SW 1271 (cell line): Measurements from ENCODE around the gene MRTFA.
"Not testable (repeated sequence)": the region's sequence is repeated elsewhere in the genome, so short reads cannot be mapped to it uniquely, and the experiment has no call there.

ENCODE experiments used
- DNase-seq, 2 experiments: peaks; one replicate each; lab custom pipeline; 2025; lab: John Stamatoyannopoulos, UW

The MRTFA gene

DNA sequence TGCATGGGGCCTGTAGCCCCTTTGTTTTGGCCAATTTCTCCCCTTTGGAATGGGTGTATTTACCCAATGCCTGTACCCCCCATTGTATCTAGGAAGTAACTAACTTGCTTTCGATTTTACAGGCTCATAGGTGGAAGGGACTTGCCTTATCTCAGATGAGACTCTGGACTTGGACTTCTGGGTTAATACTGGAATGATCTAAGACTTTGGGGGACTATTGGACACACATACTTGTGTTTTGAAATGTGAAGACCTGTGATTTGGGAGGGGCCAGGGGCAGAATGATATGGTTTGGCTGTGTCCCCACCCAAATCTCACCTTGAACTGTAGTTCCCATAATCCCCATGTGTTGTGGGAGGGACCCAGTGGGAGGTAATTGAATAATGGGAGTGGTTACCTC, 82.5 kb downstream of the MRTFA start:
- not testable (repeated sequence) for DNase-seq

DNA sequence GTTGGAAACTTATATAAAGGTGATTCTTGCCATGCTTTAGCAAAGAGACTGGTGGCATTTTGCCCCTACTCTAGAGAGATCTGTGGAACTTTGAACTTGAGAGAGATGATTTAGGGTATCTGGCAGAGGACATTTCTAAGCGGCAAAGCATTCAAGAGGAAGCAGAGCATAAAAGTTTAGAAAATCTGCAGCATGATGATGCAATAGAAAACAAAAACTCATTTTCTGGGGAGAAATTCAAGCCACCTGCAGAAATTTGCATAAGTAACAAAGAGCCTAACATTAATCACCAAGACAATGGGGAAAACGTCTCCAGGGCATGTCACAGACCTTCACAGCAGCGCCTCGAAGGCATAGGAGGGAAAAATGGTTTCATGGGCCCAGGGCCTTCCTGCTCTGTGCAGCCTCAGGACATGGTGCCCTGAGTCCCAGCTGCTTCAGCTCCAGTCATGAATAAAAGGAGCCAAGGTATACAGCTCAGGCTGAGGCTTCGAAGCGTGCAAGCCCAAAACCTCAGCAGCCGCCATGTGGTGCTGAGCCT, 83.4 kb downstream of the MRTFA start:
- DNase-seq, result no peak

DNA sequence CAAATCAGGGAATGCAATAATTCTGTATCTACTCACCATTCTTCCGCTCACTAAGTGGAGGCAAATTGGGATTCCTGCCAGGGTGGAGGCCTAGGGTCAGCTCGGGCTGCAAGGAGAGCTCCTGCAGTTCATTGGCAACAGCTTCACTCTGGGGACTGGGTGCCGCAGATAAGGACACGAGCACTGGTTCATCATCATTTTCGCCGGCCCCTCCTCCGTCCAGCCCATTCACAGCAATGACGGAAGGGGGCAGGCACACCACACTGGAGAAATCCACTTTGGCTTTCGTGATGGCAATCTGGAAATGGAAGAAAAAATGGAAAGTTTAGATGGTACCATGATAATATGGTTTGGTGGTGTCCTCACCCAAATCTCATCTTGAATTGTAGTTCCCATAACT, 84.4 kb downstream of the MRTFA start:
- no peak for DNase-seq

DNA sequence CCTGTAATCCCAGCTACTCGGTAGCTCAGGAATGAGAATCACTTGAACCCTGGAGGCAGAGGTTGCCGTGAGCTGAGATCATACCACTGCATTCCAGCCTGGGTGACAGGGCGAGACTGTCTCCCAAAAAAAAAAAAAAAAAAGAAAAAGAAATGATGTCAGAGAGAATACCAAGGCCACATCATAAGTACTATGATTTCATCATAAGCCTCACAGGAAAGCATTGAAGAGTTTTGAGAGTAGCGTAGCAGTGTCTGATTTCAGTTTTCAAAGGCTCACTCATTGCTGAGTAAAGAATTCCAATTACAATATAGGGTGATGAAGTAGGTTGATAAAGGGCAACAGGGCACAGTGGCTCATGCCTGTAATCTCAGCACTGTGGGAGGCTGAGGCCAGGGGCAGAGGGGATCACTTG, 88.8 kb downstream of the MRTFA start:
- DNase-seq, result no peak

DNA sequence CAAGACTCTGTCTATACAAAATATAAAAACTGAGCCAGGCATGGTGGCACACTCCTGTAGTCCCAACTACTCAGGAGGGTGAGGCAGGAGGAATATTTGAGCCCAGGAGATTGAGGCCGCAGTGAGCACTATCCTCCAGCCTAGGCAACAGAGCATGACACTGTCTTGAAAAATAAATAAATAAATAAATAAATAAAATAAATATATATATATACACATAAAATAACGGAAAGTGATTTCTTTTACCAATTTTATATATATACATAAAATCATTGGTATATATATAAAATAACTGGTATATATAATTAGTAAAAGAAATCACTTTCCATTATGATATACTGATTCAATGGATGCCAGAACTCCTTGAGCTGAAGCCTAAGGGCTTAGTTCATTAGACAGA, 91.8 kb downstream of the MRTFA start:
- DNase-seq, result no peak

DNA sequence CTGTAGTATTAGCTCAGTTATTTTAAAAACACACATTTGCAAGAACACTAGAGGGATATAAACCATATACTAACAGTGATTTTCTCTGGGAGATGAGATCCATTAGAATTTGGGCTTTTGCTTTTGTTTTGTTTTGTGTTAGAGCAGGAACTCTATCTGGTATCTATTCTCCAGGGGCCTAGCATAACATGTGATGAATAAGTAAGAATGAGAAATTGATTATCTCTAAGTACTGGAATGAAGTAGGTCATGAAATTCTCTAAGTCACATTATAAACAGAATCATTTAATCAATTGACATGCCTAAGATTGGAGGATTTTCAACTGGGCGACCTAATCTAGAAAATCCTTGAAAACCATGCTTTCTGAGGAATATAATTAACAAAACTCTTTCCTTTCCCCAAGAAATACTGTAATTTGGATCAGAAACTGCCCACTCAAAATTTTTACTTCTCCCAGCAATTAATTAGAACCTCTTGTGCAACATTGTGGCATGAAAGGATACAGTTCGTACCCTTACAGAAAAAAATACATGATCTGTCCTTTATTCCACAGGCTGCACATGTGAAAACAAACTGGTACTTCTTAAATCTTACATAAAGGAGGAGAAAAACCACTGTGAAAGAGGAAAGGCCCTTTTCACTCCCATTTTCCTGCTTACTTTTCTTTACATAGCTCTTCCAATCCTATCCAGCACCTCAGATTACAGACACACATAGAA, 93.5 kb downstream of the MRTFA start:
- DNase-seq, result no peak

DNA sequence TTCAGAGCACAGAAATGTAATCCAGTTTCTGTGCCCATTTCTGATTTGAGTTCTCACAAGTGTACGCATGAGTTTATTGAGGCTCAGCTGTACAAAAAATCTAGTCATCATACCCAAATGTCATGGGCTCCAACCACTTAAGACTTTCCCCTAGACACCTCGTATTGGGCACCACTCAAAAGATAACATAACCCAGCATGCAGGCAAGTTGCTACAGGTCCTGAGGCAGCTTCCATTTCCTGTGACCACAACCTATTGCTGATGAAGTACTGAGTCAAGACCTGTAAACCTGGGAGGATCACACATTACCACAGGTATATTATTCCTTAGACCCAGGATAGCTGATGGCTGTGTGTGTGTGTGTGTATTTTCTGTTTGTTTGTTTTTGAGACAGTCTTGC, 95.2 kb downstream of the MRTFA start:
- DNase-seq, result no peak

DNA sequence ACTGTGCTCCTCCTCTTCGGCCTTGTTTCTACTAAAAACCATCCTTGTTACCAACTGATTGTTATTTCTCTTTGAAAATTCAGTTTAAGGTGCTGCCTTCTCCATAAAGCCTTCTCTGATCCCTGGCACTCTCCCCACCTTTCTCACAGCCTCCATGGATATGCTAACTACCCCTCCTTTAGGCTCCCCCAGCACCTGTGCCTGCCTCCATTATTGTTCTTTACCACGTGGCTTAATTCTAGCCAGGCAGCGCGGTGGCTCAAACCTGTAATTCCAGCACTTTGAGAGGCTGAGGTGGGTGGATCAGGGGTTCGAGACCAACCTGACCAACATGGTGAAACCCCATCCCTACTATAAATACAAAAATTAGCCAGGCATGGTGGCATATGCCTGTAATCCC, 96.3 kb downstream of the MRTFA start:
- DNase-seq, result no peak

DNA sequence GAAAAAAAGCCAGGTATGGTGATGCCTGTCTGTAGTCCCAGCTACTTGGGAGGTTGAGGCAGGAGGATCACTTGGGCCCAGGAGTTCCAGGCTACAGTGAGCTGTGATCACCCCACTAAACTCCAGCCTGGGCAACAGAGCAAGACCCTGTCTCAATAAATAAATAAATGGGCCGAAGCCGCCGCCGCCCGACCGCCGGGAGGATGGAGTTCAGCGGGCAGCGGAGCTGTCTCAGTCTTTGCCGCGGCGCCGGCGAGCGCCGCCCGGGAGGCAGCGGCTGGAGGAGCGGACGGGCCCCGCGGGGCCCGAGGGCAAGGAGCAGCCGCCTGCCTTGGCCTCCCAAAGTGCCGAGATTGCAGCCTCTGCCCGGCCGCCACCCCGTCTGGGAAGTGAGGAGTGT, 100.4 kb downstream of the MRTFA start:
- not testable (repeated sequence) for DNase-seq

DNA sequence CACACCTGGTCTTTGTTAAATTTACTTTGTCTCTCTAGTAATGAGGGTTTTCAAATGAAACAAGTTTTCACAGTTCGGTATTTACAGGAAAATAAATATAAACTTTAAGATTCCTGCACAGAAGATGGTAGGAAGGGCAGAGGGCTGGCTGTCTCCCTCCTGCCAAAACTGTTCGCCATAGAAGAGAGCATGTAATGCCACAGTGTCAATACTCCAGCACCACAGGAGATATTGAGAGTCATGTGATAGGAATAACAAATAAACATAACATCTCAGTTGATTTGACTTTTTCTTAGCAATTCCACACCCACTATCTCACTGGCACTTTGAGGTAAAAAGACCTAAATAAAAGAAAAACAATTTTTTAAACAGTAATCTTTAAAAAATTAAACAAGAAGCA, 100.9 kb downstream of the MRTFA start:
- DNase-seq, result no peak

DNA sequence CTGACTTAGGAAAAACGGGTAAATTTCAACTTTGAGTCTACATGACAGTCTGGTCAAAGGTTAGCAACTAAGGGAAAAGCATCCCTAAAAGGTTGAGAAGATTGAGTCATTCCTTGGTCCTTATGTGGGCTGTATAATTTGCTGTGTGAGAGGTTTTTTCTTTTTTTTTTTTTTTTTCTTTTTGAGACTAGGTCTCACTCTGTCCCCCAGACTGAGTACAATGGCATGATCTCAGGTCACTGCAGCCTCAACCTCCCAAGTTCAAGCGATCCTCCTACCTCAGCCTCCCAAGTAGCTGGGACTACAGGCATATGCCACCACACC, 101.4 kb downstream of the MRTFA start:
- no peak for DNase-seq

DNA sequence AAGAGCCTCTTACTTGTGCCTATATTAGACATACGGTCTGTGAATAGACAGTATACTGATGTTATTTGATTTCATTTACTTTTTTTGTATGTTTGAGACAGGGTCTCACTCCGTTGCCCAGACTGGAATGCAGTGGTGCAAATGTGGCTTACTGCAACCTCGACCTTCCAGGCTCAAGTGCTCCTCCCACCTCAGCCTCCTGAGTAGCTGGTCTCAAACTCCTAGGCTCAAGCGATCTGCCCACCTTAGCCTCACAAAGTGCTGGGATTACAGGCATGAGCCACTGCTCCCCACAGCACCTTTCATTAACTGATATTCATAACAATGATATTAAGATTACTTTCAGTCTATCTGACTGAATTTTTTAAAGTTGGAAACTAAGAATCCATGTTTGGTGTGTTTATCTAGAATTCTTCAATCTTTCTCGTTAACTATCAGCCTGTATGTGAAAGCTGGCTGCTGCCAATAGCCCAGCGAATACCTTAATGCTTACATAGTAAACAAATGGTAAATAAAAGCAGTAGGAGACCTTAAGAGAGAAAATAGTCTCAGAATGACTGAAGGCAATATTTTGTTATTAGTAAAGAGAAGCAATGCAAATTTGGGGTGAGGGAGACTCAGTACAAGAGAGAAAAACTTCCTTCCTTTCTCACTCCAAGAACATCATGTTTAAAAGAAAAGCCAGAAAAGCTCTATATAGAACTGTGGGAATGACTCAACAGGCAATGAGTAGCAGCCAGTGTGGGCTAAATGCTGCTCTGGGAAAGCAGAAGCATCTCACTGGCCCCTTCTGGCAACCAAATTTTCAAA, 101.9 kb downstream of the MRTFA start:
- peak in 1 of 2 experiments; percentile 14 for DNase-seq

DNA sequence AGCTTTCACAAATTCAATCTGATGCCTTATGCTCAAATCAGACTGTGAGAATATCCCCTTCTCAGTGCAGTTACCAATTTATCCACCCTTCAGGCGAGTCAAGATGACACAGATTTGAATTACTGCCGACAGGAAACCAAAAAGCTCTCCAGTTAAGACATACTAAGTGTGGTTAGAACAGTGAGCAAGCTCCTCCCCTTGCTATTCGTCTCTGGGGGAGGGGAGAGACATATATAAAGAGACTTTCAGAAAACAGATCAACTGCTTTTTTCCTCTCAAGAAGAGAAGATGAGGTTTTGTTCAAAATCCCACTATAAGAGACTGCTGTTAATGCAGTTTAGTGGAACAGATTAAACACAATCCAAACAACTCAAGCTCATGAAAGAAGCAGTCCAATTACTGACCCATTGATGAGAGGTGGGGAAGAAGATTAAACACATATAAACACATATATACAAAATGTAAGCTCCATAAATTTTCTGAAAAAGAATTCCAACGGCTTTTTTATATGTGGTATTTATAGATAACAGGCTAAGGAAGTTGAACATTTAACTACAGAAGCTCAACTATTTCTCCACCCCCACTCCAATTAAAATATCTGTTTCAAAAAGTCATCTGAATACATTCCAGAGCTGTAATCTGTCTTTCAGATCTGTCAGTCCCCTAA, 102.7 kb downstream of the MRTFA start:
- DNase-seq, result peak in 1 of 2 experiments; percentile 41

DNA sequence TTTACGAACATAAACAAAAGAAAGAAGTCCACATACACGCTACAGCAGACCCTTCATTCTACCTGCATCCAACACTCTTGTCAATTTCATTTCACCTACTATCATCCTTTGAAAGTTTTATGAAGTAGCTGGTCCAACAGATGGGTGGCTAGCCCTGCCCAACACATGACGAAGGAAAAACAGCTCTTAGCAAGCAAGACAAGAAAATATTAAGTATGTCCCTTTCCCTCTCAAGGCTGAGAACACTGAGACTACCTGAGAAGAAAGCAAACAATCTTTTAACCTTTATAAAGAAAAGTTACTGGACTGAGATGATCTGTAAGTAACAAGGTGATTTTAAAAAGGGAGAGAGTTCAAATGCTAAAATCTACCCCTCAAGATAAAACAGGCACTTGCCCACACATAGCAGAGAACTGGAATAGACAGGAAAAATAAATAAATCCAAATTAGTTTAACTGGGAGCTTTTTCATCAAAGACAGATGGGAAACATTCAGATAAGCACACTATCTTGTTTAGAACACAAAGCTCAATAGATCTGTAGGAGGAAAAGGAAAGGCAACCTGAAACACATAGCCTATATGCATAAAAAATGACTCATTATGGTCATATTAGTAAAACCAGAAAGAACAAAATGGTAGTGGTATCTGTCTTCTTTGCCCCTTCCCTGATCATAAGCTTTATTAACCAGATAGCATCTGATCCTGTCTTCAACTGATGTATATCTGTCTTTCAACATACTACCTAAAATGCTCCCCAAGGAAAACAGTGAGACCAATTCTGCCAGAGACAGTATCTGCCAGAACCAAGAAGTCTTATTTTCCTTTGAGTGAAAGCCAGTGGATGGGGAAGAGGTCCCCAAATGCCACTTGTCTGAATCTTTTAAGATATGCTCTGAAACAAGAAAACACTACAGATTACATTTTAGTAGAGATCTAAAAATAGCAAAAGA, 104.3 kb downstream of the MRTFA start:
- no peak for DNase-seq

DNA sequence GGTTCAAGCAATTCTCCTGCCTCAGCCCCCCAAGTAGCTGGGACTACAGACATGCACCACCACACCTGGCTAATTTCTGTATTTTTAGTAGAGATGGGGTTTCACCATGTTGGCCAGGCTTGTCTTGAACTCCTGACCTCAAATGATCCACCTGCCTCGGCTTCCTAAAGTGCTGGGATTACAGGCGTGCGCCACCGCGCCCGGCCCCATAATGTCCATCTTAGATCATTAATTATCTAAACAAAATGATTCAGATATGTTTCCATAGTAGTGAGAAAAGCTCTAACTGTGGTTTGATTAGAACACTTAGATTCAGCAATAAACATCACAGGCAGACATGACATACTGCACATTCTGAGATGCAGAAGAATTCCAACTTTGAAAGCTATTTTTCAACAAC, 106.1 kb downstream of the MRTFA start:
- DNase-seq, result not testable (repeated sequence)

DNA sequence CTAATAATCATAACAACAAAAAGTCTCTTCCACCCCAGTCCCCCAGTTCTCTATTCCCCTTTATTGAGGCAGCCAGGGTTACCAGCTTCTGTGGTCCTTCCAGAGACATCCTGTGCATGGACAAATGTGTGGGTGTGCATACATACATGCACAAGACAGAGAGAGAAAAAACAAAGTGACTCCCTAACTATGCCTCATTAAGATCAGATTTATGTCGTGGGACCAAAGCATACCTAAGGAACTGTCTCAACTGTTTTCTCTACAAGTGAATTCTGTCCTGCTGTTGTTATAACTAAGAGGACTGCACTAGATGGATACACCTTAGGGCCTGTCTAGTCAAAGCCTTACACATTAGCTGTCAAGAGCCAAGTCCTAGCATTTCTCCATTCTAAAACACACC, 106.7 kb downstream of the MRTFA start:
- DNase-seq, result no peak

DNA sequence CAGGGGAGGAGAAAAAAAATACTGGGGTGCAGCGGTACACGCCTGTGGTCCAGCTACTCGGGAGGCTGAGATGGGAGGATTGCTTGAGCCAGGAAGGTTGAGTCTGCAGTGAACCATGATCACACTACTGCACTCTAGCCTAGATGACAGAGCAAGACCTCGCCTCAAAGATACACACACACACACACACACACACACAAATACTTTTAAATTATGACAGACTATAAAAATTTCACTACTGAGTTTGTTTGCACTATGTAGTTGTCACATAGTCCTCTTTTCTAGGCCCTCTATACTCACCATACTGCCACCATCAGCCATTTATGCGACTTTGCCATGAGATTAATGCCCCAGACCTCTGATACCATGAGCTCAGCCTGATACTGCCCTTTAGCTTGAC, 109.6 kb downstream of the MRTFA start:
- DNase-seq, result no peak

DNA sequence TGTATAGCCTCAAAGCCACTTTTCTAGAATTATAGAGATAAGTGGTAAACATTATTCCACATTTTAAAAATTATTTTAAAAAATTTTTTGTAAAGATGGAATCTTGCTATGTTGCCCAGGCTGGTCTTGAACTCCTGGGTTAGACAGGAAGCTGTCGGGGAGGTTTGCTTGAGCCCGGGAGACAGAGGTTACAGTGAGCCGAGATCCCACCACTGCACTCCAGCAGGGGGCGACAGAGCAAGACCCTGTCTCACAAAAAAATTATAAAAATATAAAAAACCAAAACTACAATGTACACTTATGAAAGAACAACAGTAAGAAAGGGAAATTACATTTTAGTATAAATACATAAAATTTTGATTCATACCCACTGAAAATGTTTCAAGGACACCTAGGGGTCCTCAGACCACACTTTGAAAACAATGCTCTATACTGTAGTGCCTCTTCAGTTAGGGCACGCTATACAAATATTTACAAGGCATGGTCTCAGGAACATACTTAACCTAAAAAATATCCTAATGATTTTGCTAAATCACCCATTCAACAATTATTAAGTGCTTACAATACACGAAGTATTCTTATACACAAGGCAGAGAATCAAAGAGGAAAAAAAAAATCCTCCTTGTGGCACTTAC, 111.2 kb downstream of the MRTFA start:
- DNase-seq, result peak in 1 of 2 experiments; percentile 29

DNA sequence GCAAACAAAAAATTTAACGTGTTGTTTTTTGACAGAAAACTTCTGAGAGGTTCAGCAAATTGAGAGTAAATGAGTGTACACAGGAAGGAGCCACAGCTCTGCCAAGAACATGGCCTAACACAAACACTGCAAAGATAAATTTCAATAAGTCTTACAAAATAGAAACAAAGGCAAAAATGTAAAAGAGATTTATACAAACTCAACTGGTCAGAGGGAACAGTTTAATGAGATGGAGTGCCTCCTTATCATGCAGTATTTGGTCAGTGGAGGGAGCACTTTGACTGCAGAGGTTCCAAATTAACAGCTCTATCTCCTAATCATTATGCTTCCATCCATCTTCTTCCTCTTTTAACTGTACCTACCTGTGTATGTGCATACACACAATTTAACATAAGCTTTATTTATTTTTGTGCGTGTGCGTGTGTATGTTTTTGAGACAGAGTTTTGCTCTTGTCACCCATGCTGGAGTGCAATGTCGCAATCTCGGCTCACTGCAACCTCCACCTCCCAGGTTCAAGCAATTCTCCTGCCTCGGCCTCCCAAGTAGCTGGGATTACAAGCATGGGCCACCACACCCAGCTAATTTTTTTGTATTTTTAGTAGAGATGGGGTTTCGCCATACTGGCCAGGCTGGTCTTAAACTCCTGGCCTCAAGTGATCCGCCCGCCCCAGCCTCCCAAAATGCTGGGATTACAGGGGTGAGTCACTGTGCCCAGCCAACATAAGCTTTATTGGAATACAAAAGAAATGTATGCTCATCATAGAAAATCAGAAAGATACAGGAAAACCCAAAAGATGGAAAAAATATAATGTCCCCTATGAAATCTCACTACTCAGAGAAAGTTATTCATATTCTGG, 111.9 kb downstream of the MRTFA start:
- no peak for DNase-seq

DNA sequence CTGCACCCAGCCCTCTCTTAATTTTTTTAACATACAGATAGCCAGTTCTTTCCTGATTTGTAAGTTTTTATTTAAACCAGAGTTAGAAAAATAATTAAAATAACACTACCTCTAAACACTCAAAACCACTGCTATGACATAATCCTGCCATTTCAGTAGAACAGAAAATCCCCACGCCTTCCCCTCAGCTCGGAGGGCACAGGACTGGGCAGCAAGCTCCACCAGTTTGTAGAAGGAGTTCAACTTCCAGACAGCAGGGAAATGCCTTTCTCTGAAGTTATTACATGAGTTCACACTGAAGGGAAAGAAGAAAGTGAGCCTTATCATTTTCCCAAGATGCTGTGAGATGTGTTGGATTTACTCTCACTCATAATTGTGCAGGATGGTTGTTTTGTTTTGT, 114.4 kb downstream of the MRTFA start:
- no peak for DNase-seq
